UCSD-AML1 (cell line): ENCODE results near the gene TSNAX.

Experiments
- DNase-seq: peaks from one replicate; lab custom pipeline; 2025; ENCODE audit not compliant: unreplicated experiment; lab: John Stamatoyannopoulos, UW

The TSNAX gene

DNA sequence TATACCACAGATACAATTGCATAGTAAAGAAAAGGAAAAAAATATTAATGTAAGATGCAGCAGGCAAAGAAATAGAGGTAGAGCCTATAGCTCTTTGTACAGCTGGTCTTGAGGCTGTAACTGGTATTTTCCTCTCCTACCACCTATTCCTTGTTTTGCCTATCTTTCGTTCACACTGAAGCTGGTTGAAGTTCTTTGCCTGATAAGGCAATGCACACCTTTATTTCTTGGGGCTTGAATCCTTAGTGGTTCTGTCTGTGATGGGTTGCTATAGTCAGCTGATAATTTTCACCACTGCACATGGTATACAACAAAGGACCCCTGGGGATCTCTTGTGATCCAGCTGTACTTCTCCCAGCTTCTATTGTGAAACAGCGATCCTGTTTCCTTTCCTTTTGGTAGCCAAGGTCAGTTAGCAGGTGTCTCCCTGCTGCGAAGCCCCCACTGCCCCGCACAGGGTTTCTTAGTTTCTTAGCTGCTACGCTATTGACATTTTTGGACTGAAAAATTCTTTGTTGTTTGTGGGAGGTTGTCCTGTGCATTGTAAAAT, 9.9 kb upstream of the TSNAX start:
- DNase-seq = no peak

DNA sequence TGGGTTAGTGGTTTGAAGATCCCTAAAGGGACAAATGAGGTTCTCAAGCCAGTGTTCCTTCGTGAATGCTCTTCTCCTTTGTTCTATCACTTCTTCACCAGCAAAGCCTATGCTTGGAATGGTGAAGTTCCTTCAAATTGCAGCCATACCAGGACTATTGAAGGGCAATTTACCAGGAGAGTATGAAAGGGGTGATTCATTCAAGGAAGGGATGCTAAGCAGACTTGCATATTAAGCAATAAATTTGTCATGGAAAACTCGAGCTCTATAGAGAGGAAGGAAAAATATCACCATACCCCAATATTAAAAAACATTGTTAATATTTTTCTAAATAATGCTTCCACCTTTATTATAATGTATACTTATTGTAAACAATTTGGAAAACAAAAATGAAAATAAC, 9.3 kb upstream of the TSNAX start:
- no peak for DNase-seq

DNA sequence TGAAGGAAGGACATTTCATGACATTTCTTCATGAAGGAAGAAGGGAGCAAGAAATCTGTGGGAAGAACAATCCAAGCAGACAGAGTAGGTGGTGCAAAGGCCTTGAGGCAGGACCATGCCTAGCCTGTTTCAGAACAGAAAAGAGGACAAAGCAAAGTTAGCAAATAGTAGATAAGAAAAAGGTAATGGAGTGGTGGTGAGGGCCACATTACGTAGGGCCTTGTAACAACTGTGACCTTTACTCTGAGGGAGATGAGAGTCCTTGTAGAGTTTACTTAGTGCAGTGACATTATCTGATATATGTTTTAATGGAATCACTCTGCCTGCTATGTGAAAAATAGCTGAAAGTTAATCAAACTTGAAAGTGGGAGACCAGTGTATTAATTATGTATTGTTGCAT, 6.4 kb upstream of the TSNAX start:
- no peak for DNase-seq

DNA sequence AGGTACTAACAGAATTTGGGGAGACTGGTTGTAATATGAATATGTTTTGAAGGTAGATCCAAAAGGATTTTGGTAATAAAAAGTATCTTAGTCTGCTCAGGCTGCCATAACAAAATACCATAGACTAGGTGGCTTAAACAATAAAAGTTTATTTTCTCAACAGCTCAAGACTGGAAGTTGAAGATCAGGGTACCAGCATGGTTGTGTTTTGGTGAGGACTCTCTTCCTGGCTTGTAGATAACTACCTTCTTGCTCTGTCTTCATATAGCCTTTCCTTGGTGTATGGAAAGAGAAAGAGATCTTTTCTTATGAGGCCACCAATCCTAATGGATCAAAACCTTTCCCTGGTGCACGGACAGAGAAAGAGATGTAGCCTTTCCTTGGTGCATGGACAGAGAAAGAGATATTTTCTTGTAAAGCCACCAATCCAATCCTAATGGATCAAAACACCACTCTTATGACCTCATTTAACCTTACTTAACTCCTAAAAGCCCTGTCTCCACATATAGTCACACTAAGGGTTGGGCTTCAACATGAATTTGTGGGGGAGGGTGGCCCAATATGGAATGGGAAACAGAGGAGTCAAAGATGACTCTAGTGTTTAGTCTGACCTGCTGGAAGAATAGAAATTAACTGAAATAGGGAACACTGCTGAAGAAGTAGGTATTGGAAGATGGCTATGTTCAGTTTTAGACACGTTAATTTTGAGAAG, 5.4 kb upstream of the TSNAX start:
- DNase-seq = no peak

DNA sequence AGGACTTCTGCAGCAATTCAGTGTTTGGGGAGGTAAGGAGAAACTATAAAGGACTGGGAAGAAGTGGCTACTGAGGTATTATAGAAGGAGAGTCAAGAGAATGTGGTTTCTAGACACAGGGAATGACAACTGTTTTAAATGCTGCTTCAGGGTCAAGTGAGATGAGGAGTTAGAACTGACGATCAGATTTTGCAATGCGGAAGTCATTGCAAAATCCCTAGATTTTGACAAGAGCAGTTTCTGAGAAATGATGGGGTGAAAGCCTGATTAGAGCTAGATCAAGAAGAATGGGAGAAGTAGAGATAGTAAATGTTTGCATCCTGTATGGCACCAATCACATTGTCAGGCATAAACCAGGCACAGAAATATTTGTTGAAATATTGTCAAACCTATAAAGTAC, 4.7 kb upstream of the TSNAX start:
- DNase-seq = no peak

DNA sequence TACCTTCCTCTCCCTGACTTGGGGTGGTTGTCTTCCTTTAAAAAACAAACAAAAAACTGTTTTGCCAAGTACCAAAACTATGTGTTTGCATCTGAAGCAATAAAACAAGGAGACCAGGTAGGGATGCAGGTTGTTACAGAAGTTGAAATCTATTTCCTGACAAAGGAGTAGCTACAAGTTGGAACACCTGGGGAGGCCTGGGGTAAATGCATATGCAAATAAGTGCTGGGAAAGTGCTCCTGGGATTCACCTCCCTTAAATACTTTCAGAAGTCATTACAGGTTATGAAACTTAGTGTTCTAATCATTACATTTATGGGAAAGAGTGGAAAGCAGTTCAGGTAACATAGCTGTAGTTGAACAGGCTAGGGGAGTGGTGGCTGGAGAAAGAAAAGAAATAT, 1.9 kb upstream of the TSNAX start:
- no peak for DNase-seq

DNA sequence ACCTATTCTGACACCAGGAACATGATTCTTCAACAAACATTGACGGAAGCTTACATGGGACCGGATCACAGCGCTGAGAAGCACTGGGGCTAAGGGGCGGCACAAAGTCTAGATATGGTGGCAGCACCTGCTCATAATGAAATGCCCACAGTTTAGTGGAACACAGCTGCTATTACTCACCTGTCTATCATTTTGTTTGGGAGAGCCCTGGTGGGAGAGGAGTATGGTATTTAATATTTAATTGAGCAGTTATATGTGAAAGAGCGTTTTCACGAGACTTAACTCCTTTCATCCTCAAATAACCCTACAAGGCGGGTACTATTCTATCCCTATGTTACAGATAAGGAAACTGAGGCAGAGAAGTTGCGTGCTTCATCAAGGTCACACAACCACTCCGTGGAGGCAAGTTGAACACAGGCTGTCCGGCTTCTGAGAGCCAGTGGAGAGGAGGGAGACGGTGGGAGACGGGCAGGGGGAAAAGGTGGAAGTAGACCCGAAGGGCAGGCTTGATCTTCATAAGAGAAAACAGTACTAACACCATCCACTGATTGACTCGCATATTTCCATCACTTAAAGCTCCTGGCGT, 790 bp upstream of the TSNAX start:
- no peak for DNase-seq

DNA sequence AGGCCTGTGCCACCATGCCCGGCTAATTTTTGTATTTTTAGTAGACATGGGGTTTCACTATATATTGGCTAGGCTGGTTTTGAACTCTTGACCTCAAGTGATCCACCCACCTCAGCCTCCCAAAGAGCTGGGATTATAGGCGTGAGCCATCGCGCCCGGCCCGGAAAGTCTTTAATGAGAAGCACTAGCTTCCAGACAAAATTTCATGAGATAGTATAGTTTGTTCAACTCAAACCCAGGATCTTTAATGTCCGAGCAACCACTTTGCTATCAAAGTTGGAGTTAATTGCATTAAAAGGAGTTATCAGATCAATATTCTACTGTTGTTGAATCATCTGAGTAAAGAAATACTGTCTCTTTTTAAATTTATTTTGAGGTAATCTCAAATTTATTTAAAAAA, 4.8 kb downstream of the TSNAX start:
- DNase-seq = no peak

DNA sequence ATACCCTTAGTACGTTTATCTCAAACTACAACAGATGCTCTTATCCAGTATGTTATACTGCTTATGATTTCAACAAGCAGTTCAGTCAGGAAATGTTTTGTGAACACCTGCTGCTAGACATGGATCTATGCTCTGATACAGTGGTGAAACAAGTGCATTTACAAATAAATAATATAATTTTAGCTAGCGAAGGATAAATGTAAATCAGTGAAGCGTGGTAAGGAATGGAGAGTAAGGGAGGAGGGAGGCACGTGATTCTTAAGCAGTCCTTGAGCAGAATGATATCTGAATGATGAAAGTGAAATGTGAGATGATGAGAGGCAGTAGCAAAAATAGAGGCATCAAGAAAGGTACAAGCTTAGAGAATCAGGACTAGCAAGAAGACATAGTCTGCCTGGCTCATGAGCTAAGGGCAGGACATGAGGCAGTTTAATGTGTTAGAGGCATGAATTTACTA, 6.3 kb downstream of the TSNAX start:
- no peak for DNase-seq

DNA sequence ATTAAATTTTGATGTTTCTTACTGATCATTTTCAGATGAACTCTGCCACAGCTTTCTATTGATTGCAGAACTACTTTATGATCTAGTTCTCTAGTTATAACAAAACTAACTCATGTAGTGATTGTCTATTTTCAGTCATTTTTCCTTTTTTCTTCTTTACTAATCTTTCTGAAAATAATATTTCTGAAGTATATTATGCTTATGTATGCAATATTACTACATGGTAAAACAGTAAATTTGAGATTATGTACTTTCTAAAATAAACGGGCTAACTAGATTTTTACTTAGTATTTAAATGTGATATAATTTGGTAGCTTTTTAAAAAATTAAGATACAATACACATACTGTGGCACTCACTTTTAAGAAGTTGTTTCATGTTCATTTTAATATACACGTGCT, 7.6 kb downstream of the TSNAX start:
- DNase-seq = no peak

DNA sequence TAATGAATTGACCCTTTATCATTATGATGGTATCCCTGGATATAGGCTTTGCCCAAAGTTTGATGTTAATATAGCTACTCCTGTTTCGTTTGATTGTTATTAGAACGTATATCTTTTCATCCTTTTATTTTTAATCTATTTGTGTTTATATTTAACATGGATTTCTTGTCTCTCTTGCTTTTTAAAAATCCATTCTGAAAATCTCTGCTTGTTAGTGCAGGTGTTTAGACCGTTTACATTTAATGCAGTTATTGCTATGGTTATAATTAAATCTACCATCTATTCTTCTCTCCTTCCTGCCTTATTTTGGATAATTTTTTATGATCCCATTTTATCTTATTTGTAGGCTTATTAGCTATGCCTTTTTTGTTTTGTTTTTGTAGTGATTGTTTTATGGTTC, 12.4 kb downstream of the TSNAX start:
- no peak for DNase-seq

DNA sequence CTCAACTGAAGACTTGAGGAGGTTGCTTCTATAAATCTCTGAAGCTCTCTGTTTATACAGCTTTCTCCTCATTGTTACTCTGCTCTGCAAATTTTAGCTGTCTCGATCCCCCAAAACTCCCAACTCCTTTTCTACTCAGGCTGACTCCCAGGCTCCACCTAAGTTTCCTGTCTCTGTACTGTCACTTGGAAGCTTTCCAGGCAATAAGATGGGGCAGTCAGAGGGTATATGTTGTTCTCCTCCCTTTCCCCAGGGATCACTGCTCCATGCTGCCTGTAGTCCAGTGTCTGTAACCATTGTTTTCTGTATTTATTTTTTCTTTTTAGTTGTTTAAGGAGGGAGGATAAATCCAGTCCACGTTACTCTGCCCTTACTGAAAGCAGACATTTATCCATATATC, 13.4 kb downstream of the TSNAX start:
- no peak for DNase-seq

DNA sequence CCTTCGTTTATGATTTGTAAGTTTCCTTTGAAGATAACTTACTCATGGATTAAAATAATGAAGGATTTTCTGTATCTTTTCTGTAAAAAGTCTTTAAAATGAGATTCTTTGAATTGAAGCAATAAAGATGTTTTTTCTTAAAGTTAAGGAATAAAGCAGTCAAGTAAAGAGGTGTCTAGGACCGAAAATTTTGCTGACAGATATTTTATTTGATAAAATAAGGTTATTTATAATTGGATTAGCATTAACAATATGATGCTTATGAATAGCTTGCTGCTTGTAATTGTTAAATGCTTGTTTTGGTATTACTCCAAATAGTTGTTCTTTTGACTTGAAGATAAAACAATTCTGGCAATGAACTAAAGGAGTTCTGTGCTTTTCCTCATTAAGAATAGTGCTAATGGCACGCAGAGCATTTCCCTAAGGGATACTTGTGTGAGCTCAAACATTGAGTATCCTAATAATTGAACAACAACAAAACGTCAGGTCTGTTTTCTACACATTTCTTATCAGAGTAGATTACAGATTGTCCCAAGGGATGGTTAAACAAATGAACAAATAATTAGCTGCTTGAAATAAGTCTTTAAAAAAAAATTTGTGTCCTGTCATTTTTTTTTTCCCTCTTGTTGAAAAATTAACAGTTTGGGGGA, 16.6 kb downstream of the TSNAX start:
- no peak for DNase-seq

DNA sequence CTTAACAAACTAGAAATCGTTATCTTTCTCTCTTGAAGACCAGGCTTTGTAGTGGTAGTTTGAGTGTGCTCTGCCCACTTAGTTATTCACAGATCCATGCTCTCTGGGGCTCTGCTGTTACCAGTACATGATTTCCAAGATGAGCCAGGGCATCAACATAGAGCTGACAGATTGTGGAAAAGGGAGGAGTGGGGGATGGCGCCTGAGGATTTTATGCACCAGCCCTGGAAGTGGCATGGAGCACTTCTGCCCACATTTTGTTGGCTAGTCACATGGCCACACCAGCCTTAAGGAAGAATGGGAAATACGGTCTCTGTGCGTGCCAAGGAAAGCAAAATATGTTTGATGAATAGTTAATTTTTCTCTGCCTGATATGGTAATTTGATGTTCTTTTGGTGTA, 18.2 kb downstream of the TSNAX start:
- no peak for DNase-seq

DNA sequence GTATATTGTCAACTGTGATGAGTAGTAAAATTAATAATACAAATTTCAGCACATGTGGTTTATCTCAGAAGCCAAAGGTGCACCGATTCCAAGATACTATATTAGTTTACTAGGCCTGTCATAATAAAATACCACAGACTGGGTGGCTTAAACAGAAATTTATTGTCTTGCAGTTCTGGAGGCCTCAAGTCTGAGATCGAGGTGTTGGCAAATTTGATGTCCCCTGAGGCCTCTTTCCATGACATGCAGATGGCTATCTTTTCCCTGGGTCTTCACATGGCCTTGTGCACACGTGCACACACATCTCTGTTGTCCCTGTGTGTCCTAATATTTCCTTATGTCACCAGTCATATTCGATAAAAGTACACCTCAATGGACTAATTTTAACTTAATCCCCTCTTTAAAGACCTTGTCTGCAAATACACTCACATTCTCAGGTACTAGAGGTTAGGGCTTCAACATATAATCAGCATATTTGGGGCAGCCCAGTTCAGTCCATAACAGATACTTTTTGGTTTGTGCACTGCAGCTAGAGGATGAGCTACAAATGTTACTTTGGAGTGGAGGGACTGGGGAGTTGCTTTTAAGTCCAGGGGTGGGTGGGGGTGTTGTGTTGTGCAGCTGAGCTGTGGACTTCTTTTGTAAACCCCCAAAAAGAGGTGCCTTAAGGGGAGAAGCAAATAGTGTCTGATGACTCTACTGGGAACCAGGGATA, 21.4 kb downstream of the TSNAX start:
- no peak for DNase-seq

DNA sequence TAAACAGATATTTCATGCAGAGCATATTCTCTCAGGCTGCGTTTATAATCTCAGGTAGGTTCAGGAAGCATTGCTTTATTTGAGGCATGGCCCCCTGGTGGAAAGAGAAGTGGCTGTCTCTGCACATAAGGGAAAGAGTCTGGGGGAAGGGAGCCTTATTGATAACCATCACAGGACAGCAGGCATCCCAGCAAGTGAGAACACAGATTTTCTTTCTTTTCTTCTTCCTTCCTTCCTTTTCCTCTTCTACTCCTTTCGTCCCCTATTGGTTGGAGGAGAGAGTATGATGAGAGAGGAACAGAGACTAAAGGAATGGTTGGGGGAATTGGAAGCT, 21.9 kb downstream of the TSNAX start:
- DNase-seq = no peak

DNA sequence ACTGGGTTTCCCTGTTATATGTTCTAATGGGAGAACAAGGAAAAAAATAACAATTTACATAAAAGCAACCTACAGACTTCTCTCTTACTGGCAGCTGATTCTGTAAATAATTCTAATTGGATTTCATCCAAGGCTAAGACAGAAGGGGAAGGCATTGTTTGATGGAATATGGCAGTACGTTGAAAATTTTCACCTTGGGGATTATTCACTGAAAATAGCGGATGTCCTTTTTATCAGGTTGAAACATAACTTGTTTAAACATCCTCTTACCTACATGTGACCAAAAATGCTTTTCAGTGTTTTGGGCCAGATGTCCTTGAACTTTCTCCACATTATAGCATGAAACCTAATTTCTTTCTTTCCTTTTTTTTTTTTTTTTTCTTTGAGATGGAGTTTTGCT, 24.9 kb downstream of the TSNAX start:
- DNase-seq = no peak

DNA sequence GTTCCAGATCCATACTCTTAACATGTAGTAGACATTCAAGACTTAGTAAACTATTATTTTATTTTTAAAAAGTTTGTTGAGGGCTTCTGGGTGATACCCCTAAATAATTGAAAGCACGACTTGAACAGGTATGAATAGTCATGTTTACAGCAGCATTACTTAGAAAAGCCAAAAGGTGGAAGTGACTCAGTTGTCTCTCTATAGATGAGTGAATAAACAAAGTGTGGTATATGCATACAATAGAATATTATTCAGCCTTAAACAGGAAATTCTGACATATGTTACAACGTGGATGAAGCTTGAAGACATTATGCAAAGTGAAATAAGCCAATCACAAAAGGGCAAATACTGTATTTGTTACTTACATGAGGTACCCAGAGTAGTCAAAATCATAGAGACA, 26.5 kb downstream of the TSNAX start:
- DNase-seq = no peak

DNA sequence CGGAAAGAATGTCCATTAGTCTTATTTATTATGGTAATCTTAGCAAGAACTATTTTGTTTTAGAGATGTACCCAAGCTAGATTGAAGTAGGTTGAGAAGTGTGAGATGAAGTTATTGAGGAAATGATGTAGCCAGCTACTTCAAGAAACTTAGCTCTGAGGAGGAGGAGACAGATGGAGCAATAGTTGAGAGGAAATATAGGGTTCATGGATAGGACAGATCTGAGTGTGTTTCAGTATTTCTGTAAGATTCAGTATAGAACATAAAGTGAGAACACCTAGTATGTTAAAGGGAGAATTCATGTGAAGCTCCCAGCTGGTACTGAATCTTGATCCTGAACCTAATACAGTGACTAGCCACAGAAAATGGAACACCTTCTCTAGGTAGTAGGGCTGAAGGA, 28.9 kb downstream of the TSNAX start:
- no peak for DNase-seq

DNA sequence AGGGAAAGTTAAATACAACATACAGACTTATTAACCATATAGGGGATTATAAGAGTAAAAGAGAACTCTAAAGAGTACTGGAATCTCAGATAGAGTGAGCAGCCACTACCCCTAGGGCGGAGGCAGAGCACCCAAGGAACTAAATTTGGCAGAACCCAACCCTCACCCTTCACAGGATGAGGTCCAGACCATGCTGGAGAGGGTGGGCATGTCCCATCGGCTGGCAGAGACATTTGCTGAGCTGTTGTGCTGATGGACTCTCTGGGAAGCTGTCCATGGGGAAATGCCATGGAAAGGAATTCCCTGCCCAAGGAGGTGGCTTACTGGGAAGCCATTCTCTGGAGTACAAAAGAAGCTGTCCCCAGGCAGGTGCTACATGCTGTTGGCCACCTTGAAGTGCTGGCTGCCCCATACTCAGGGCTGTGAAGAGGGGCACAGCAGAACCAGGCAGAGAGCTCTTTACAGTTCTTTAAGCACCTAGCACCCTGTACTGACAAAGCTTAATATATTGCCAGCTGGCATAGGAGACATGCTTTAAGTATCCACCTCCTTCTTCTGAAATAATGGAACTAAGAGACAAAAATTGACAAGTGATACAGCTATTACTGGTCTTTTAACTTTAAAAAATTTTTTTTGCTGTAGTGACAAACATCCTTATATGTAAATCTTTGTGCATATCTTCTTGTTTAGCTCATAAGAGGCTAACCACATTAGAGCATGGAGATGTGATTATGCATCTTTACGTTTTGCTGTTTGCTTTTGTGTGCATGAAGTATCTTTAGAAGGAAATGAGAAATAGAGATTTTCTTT, 29.6 kb downstream of the TSNAX start:
- no peak for DNase-seq

DNA sequence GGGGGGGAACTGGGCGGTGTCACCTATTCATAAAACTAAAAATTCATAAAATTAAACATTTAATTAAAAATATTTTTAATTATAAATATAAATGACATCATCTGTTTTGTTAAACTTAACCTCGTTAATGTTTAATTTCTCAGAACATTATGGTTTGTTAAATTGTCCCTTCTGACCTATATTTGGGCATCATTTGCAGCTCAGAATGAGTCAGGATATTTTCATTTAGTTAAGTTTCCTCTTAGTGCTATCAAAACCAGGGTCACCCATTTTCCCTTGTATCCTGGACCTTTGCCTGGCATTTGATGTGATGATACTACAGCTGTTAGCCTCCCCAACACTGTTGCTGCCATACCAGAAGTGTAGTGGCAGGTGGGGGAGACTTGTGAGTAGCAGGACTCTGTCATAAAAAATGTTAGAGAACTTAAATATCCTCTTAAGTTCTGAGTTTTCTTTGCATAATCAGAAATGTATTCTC, 30.3 kb downstream of the TSNAX start:
- DNase-seq = no peak
